Stomach smooth muscle (tissue), 2 donors: Measurements from ENCODE around the gene ATP6V1G1.

ENCODE experiments used
- H3K27ac ChIP-seq: one replicate; pipeline ENCODE4 v1.7.0; 2013; ENCODE audit warnings: mild to moderate bottlenecking, low read length, inconsistent platforms
- H3K27me3 ChIP-seq, 2 donors: one replicate each; pipeline ENCODE4 v1.7.0; 2013; ENCODE audit warnings: low read length in 2 of 2; ENCODE audit not compliant: insufficient read depth in 2 of 2, control insufficient read depth in 1 of 2
- H3K36me3 ChIP-seq, 2 donors: one replicate each; pipeline ENCODE4 v1.7.0; 2013; ENCODE audit warnings: low read length in 2 of 2; ENCODE audit not compliant: control insufficient read depth in 2 of 2, insufficient read depth in 2 of 2
- H3K4me1 ChIP-seq: one replicate; pipeline ENCODE4 v1.7.0; 2013; ENCODE audit warnings: low read length; ENCODE audit not compliant: control insufficient read depth, insufficient read depth
- H3K4me3 ChIP-seq, 2 donors: one replicate each; pipeline ENCODE4 v1.7.0; 2013; ENCODE audit warnings: low read length in 2 of 2
- H3K9ac ChIP-seq, 2 donors: one replicate each; pipeline ENCODE4 v1.7.0; 2013; ENCODE audit warnings: low read length in 2 of 2, mild to moderate bottlenecking in 1 of 2
- H3K9me3 ChIP-seq, 2 donors: one replicate each; pipeline ENCODE4 v1.7.0; 2013; ENCODE audit warnings: low read length in 2 of 2; ENCODE audit not compliant: control insufficient read depth in 2 of 2
- donor health status: healthy.
- donor health status: Pancreatic carcinoma.

The ATP6V1G1 gene

DNA sequence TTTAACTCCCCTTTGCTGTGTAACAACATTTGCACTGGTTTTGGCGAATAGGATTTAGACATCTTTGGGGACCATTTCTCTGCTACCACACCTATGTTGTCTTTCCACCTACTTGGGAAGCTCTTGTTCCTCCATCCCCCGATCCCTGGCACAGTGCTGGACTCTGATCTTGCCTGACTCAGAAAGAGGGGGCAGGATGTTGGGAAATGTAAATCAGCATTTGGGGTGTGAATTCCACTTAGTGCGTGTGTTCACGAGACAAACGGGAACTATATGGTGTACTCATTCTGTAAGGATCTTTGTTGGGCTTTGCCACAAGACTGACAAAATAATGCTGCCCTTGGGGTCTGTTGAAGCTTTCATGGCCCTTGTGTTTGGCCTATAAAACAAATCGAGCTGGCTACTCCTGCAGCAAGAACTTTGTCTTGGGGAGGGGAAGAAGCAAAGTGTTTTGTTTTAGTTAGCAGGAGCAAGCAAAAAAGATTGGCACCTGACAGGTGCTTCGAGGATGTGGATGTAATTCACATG, 42.1 kb downstream of the ATP6V1G1 start:
- no peak overlapping the region for H3K9ac ChIP-seq
- H3K4me1 ChIP-seq: no peaks in the 10 kb centered on the region
- no peak overlapping the region for H3K27ac ChIP-seq
- H3K36me3 ChIP-seq: peaks cover 58 to 60% of the 10 kb centered on the region in 2 donors
- H3K4me3 ChIP-seq: no peak overlapping the region
- H3K9me3 ChIP-seq: no peaks in the 10 kb centered on the region
- no peaks in the 10 kb centered on the region for H3K27me3 ChIP-seq

DNA sequence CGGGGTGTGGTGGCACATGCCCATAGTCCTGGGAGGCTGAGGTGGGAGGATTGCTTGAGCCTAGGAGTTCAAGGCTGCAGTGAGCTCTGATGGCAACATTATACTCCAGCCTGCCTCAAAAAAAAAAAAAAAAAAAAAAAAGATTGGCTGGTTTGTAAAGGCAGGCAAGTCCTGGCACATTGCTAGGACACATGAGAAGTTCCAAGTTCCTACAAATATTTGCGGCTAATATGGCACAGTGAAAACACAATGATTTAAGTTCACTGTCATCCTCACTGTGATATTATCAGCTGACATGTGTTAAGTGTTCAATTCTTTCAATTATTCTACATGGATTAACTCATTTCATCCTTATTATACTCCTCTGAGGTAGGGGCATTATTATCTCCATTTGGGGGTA, 43.6 kb downstream of the ATP6V1G1 start:
- Histone ChIP-seq H3K4me1 (no peaks in the 10 kb centered on the region), H3K27me3 (no peaks in the 10 kb centered on the region), H3K9ac (no peak overlapping the region), H3K27ac (no peak overlapping the region), H3K9me3 (no peaks in the 10 kb centered on the region), H3K4me3 (no peak overlapping the region), H3K36me3 (peaks cover 60 to 68% of the 10 kb centered on the region in 2 donors)

DNA sequence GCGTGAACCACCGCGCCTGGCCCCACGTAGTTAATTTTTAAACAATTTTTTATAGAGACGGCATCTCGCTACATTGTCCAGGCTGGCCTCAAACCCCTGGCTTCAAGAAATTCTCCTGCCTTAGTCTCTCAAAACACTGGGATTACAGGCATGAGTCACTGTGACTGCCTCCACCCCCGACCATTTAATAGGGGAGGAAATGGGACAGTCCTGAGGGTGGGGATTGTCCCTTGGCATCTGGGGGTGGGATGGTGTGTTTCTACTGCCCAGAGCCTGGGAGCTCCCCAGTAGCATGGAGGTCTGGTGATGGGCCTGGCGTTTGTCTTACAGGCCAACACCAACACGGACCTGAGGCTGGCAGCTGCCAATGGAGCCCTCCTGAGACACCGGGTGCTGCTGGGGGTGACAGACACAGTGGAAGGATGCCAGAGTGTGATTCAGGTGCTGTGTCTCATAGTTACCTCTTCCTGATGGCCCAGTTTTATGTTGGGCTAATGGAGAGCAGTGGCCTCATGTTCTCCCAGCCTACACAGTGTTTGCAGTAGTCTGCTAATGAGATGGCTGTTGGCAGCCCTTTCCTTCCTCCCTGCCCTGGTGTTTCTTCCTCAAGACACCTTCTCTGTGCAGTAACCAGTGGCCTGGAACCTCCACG, 46.0 kb downstream of the ATP6V1G1 start:
- Histone ChIP-seq H3K27ac (no peak overlapping the region), H3K4me1 (no peaks in the 10 kb centered on the region), H3K4me3 (no peak overlapping the region), H3K9me3 (no peaks in the 10 kb centered on the region), H3K27me3 (no peaks in the 10 kb centered on the region), H3K9ac (no peak overlapping the region), H3K36me3 (peaks cover 55 to 63% of the 10 kb centered on the region in 2 donors)

DNA sequence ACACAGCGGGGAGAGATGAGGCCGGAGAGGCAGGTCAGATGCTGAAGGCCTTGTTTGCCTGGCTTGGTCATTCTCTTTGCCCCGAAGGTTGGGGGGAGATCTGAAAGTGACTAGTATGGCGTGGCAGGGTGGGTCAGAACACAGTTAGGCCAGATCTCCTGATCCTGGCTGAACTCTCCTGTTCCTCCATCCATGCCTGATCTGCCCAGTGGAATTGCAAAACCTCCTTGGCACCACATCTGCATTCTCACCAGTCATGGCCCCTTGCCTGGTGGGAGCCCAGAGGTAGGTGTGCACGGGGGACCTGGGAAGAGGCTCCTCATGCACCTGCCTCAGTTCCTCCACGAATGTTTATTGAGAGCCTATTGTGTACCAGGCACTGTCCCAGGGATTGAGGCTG, 46.8 kb downstream of the ATP6V1G1 start:
- Histone ChIP-seq H3K27ac (no peak overlapping the region), H3K4me1 (no peaks in the 10 kb centered on the region), H3K9me3 (no peaks in the 10 kb centered on the region), H3K9ac (no peak overlapping the region), H3K4me3 (no peak overlapping the region), H3K36me3 (peaks cover 55 to 61% of the 10 kb centered on the region in 2 donors), H3K27me3 (no peaks in the 10 kb centered on the region)

DNA sequence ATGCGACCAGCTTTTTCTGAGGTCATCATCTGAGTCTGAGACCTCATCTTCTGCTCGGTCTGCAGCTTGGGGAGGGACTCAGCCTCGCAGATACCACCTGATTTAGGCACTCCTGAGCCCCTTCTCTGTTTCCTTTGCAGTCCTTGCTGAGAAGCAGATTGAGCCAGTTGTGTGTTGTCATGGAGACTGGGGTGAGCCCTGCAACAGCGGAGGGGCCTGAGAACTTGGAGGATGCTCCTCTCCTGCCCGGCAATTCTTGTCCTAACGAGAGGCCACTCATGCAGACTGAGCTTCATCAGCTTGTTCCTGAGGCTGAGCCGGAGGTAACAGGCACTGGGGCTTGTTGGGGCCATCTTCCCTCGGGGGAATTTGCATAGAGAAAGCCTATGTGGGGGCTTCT, 50.8 kb downstream of the ATP6V1G1 start:
- H3K36me3 ChIP-seq: peaks cover 36 to 44% of the 10 kb centered on the region in 2 donors
- H3K27me3 ChIP-seq: no peaks in the 10 kb centered on the region
- H3K4me1 ChIP-seq: no peaks in the 10 kb centered on the region
- no peaks in the 10 kb centered on the region for H3K9me3 ChIP-seq
- H3K4me3 ChIP-seq: no peak overlapping the region
- H3K9ac ChIP-seq: no peak overlapping the region
- H3K27ac ChIP-seq: no peak overlapping the region

DNA sequence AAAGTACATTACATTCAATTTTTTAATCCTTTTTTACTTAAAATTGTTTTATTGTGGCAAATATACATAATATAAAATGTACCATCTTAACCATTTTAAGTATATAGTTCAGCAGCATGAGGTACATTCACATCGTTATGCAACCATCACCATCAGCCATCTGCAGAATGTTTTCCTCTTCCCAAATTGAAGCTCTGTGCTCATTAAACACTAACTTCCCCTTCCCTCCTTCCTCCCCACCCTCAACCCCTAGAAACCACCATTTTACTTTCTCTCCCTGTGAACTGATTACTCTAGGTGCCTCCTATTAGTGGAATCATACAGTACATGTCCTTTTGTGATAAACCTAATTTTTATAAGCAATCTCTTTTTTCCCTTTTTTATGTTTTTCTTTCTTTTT, 54.4 kb downstream of the ATP6V1G1 start:
- H3K4me1 ChIP-seq: no peaks in the 10 kb centered on the region
- no peaks in the 10 kb centered on the region for H3K27me3 ChIP-seq
- H3K36me3 ChIP-seq: peaks cover 33 to 40% of the 10 kb centered on the region in 2 donors
- no peaks in the 10 kb centered on the region for H3K9me3 ChIP-seq
- no peak overlapping the region for H3K9ac ChIP-seq
- H3K27ac ChIP-seq: no peak overlapping the region
- H3K4me3 ChIP-seq: no peak overlapping the region

DNA sequence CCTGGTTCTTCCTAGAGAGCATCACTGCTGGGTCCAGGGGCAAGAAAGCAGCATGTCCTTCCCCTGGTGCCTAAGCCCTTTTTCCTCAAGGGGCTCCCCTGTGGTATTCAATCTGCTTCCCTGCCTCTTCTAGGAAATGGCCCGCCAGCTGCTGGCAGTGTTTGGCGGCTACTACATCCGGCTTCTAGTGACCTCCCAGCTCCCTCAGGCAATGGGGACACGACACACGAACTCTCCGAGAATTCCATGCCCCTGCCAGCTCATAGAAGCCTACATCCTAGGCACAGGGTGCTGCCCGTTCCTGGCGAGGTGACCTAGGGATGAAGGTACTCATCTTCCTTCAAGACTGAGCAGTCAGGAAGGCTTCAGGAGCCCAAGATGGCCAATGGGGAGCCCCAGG, 55.4 kb downstream of the ATP6V1G1 start:
- H3K9ac ChIP-seq: no peak overlapping the region
- H3K4me1 ChIP-seq: no peaks in the 10 kb centered on the region
- no peaks in the 10 kb centered on the region for H3K27me3 ChIP-seq
- H3K27ac ChIP-seq: no peak overlapping the region
- no peaks in the 10 kb centered on the region for H3K9me3 ChIP-seq
- H3K4me3 ChIP-seq: no peak overlapping the region
- H3K36me3 ChIP-seq: peaks cover 31 to 36% of the 10 kb centered on the region in 2 donors

DNA sequence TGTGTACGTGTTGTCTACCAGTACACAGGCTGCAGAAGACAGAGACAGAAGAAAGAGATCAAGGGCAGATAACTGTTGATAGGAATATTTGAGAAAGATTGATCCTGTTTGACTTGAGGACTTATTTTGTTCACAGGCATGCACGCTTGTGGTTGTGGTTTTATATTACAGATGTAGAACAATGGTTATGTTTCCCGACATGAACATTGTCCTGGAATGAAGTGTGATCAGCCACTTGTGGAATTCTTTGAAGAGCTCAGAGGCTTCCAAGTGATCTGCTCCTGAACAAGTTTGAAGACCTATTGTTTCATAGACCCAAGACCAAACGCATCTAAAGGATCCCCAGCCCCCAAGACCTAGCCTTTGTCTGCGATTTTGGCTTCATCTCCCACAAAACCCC, 56.3 kb downstream of the ATP6V1G1 start:
- peaks cover 22 to 29% of the 10 kb centered on the region in 2 donors for H3K36me3 ChIP-seq

More for the DNA sequence above, 56.3 kb downstream of the ATP6V1G1 start:
- H3K27ac ChIP-seq: no peak overlapping the region
- no peak overlapping the region for H3K4me3 ChIP-seq
- H3K9me3 ChIP-seq: no peaks in the 10 kb centered on the region
- no peaks in the 10 kb centered on the region for H3K4me1 ChIP-seq
- H3K9ac ChIP-seq: no peak overlapping the region
- H3K27me3 ChIP-seq: no peaks in the 10 kb centered on the region
